ENCODE results near the gene FBXW7.

GRCh38 chr4:152301381-152301780 lies 234.5 kb downstream of the FBXW7 start:
- TF ChIP-seq RARB (CRISPR knock-in tag; IDR thresholded peaks at IDR 0.05), result no peak
- TF ChIP-seq PATZ1 (CRISPR knock-in tag; IDR thresholded peaks at IDR 0.05; ENCODE audit: borderline replicate concordance), result no peak
- no peak for TF ChIP-seq TCF4 (CRISPR knock-in tag; IDR thresholded peaks at IDR 0.05; ENCODE audit: borderline replicate concordance)
- no peak for TF ChIP-seq CREB5 (CRISPR knock-in tag; IDR thresholded peaks at IDR 0.05; ENCODE audit: low read depth)
- TF ChIP-seq ZFP3 (CRISPR knock-in tag; IDR thresholded peaks at IDR 0.05), result no peak
- no peak for TF ChIP-seq ZFP30 (CRISPR knock-in tag; IDR thresholded peaks at IDR 0.05)
- TF ChIP-seq POU6F1 (CRISPR knock-in tag; IDR thresholded peaks at IDR 0.05; ENCODE audit: borderline replicate concordance, low read depth), result no peak
- TF ChIP-seq ISL1 (CRISPR knock-in tag; IDR thresholded peaks at IDR 0.05), result no peak
- no peak for TF ChIP-seq ZNF8 (CRISPR knock-in tag; IDR thresholded peaks at IDR 0.05)
- TF ChIP-seq ESRRG (CRISPR knock-in tag; IDR thresholded peaks at IDR 0.05), result no peak
- no peak for TF ChIP-seq CSRNP3 (CRISPR knock-in tag; IDR thresholded peaks at IDR 0.05)
- no peak for TF ChIP-seq CSDC2 (CRISPR knock-in tag; IDR thresholded peaks at IDR 0.05)
- no peak for TF ChIP-seq ZC3H10 (CRISPR knock-in tag; IDR thresholded peaks at IDR 0.05)
